ENCODE measurements around the gene QTRT2.

The QTRT2 gene

DNA sequence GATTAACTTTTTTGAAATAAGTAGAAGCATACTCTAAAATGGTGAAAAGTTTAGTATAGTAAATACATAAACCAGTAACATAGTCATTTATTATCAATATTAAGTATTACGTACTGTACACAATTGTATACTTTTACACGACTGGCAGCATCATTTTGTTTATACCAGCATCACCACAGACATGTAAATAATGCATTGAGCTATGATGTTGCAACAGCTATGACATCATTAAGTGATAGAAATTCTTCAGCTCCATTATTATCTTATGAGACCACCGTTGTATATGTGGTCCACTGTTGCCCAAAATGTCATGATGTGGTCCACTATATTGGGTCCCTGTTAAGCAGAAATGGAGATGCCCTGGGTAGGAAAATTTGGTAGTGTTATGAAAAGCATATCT lies 71.0 kb downstream of the QTRT2 start:
- H3K9me3 ChIP-seq (ENCODE audit: severe bottlenecking), result no peaks in the 10 kb centered on the region
- DNase-seq, result no peak
- TF ChIP-seq, protein P1, sequence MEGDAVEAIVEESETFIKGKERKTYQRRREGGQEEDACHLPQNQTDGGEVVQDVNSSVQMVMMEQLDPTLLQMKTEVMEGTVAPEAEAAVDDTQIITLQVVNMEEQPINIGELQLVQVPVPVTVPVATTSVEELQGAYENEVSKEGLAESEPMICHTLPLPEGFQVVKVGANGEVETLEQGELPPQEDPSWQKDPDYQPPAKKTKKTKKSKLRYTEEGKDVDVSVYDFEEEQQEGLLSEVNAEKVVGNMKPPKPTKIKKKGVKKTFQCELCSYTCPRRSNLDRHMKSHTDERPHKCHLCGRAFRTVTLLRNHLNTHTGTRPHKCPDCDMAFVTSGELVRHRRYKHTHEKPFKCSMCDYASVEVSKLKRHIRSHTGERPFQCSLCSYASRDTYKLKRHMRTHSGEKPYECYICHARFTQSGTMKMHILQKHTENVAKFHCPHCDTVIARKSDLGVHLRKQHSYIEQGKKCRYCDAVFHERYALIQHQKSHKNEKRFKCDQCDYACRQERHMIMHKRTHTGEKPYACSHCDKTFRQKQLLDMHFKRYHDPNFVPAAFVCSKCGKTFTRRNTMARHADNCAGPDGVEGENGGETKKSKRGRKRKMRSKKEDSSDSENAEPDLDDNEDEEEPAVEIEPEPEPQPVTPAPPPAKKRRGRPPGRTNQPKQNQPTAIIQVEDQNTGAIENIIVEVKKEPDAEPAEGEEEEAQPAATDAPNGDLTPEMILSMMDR (IDR thresholded peaks at IDR 0.05; ENCODE audit: low read depth, low read length), result no peak
- no peaks in the 10 kb centered on the region for H3K36me3 ChIP-seq
- no peak overlapping the region for H3K4me3 ChIP-seq (ENCODE audit: low read depth, low read length)
- no peak overlapping the region for H3K27ac ChIP-seq
- no peaks in the 10 kb centered on the region for H3K27me3 ChIP-seq (ENCODE audit: insufficient read depth, low read depth, severe bottlenecking)

DNA sequence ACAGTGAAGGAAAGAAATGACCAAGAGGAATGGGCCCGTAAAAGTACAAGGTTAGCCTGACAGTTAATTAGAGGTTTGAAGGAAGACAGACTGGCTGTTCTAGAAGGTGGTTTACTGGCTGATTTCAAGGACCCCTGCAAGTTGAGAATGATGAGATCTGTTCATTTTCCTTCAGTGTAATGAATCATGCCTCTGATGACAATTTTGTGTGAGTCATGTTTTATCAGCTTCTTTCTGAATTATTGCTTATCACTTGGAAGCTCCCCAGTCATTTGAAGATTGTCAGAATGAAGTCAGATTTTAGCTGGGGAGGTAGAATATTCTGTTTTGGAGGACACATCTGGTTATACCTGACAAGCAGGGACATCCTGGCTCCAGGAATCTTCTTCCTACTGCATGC lies 71.7 kb downstream of the QTRT2 start:
- Histone ChIP-seq H3K27me3 (ENCODE audit: insufficient read depth, low read depth, severe bottlenecking) (no peaks in the 10 kb centered on the region), H3K27ac (no peak overlapping the region), H3K36me3 (no peaks in the 10 kb centered on the region), H3K4me3 (ENCODE audit: low read depth, low read length) (no peak overlapping the region), H3K9me3 (ENCODE audit: severe bottlenecking) (no peaks in the 10 kb centered on the region)
- TF ChIP-seq, protein P1 (IDR thresholded peaks at IDR 0.05; ENCODE audit: low read depth, low read length), result no peak
- no peak for DNase-seq

DNA sequence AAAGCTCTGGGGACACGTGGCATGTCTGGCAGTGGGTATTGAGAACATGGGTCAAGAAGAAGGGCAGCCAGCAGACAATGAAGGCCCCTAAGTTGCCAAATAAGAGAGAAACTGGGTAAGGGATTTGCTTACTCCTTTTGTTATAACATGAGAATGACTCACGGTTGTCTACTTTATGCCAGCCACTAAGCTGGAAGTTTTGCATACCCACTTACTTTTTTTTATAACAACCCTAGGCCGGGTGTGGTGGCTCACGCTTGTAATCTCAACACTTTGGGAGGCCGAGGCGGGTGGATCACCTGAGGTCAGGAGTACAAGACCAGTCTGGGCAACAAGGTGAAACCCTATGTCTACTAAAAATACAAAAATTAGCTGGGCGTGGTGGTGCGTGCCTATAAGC lies 72.3 kb downstream of the QTRT2 start:
- no peaks in the 10 kb centered on the region for H3K36me3 ChIP-seq
- H3K27me3 ChIP-seq (ENCODE audit: insufficient read depth, low read depth, severe bottlenecking), result no peaks in the 10 kb centered on the region
- no peak overlapping the region for H3K27ac ChIP-seq
- no peak for DNase-seq
- H3K9me3 ChIP-seq (ENCODE audit: severe bottlenecking), result no peaks in the 10 kb centered on the region
- TF ChIP-seq, protein P1 (IDR thresholded peaks at IDR 0.05; ENCODE audit: low read depth, low read length), result no peak
- H3K4me3 ChIP-seq (ENCODE audit: low read depth, low read length), result no peak overlapping the region

DNA sequence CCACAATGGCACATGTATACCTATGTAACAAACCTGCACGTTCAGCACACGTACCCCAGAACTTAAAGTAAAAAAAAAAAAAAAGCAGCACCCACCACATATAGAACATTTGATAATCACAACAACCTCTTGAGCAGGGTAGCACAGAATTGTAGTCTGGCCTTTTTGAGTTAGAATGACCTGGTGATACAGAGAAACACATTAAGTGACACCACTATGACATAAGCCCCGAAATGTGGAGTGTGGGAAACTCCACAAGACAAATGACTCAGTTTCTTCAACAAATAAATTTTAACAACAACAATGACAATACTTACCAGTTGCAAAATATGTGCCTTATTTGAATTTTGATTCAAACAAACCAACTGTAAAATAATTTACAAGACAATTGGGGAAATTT lies 76.0 kb downstream of the QTRT2 start:
- Histone ChIP-seq H3K27me3 (ENCODE audit: insufficient read depth, low read depth, severe bottlenecking) (no peaks in the 10 kb centered on the region), H3K9me3 (ENCODE audit: severe bottlenecking) (no peaks in the 10 kb centered on the region), H3K36me3 (no peaks in the 10 kb centered on the region), H3K27ac (no peak overlapping the region), H3K4me3 (ENCODE audit: low read depth, low read length) (no peak overlapping the region)
- DNase-seq, result no peak
- TF ChIP-seq, protein P1 (IDR thresholded peaks at IDR 0.05; ENCODE audit: low read depth, low read length), result no peak

DNA sequence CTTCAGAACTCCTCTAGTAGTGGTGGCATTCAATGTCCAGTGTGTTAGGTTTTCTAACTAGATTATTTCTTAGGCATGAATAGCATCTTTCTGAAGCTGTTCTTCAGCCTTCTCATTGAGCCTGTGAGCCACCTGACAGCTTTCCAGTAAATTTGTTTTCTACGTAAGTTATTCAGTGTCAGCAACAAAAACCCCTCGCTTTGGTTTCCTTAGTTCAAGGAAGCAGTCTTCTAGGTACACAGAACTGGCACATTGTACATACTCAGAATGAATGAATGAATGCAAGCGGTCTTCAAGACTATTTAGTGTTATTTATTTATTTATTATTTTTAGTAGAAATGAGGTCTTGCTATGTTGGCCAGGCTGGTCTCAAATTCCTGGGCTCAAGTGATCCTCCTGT lies 77.4 kb downstream of the QTRT2 start:
- H3K9me3 ChIP-seq (ENCODE audit: severe bottlenecking), result no peaks in the 10 kb centered on the region
- H3K27ac ChIP-seq, result no peak overlapping the region
- TF ChIP-seq, protein P1 (IDR thresholded peaks at IDR 0.05; ENCODE audit: low read depth, low read length), result no peak

More for the DNA sequence above, 77.4 kb downstream of the QTRT2 start:
- Histone ChIP-seq H3K27me3 (ENCODE audit: insufficient read depth, low read depth, severe bottlenecking) (no peaks in the 10 kb centered on the region), H3K4me3 (ENCODE audit: low read depth, low read length) (no peak overlapping the region), H3K36me3 (no peaks in the 10 kb centered on the region)
- DNase-seq, result no peak
